Right lobe of liver (tissue), 6 donors: ENCODE measurements around the gene MS4A14. TPM values are rescaled to one million over a fixed set of nuclear protein-coding genes. Genes with fewer than 3 reads are reported as not detected.
A peak's percentile ranks its signal among the peaks of the same experiment; 100 is the strongest.

Experiments
- ATAC-seq, 4 donors: fragments of 200-7000 bp; cut with Tn5 transposase; one replicate each; pipeline ENCODE4 v1.9.1; 2020; ENCODE audit warnings: mild to moderate bottlenecking in 4 of 4, moderate library complexity in 4 of 4
- DNase-seq, 3 donors: peaks; one replicate each; pipeline ENCODE4 v3.0.0-alpha.2; 2020
- H3K27ac ChIP-seq, 3 donors: fragments of 200-600 bp; one replicate each; pipeline ENCODE4 v1.8.0; 2022
- H3K27me3 ChIP-seq, 2 donors: fragments of 200-600 bp; one replicate each; pipeline ENCODE4 v1.8.0; 2022
- H3K36me3 ChIP-seq, 4 donors: fragments of 200-600 bp; sonication (generic) in 1 of 4; one replicate each; pipeline versions ENCODE4 v1.5.1 to v1.8.0; 2017 to 2022; ENCODE audit warnings: control low read depth in 1 of 4
- H3K4me1 ChIP-seq, 4 donors: fragments of 200-600 bp; sonication (generic) in 1 of 4; one replicate each; pipeline versions ENCODE4 v1.5.1 to v1.8.0; 2017 to 2022; ENCODE audit warnings: control low read depth in 1 of 4
- H3K4me3 ChIP-seq, 3 donors: fragments of 200-600 bp; one replicate each; pipeline ENCODE4 v1.8.0; 2022
- H3K9me3 ChIP-seq, 4 donors: fragments of 200-600 bp; sonication (generic) in 1 of 4; one replicate each; pipeline versions ENCODE4 v1.5.1 to v1.8.0; 2017 to 2022; ENCODE audit warnings: control low read depth in 1 of 4
- POLR2A ChIP-seq: fragments of 450-650 bp; IDR thresholded peaks from one replicate; pipeline ENCODE4 v1.6.1; 2017; ENCODE audit warnings: antibody characterized with exemption, mild to moderate bottlenecking
- WGBS: methylation state at CpG from one replicate; pipeline ENCODE4 v1.1.6; 2018; ENCODE audit warnings: low coverage, low lambda C conversion rate; ENCODE audit not compliant: insufficient coverage; ENCODE audit errors: missing lambda C conversion rate; 5-methylcytosine and 5-hydroxymethylcytosine counted together
- intact Hi-C, 2 donors: fragments of 100-400 bp; cut with DNase I; formaldehyde crosslinking; loops; one replicate each; pipeline versions ENCODE4 v1.11.2 to v1.14.1; 2022
- total RNA-seq, 6 experiments: library from RNA; depleted of rRNA in 2 of 6; stranded (reverse); fragments of >200 nt in 2 of 6; fragmentation: NEBNext Ultra II Directional in 3 of 6; extraction: Animal tissue kit (Norgen Biotek cat#: 25700) in 3 of 6; gene quantifications; one replicate each; pipeline versions ENCODE4 v1.1.0 to v1.2.4, GENCODE V29; 2016 to 2023
- TF ChIP-seq, protein P1 (sequence below), 4 donors: fragments of 200-600 bp in 3 of 4; fragments of 450-650 bp in 1 of 4; IDR thresholded peaks; one replicate each; pipeline versions ENCODE4 v1.5.1 to v1.8.0; 2016 to 2022; ENCODE audit warnings: antibody characterized with exemption in 4 of 4, mild to moderate bottlenecking in 2 of 4
- donor health status: DM: no; HTN: yes; CAD: no.
- donor health status: DM: no; HTN: no; CAD: no.
- donor health status: DM: no; HTN: no; CAD: no.
- donor health status: DM: no; HTN: yes; CAD: no.
- donor health status: DM: no; HTN: yes; CAD: no.

The MS4A14 gene
- total RNA-seq, 6 experiments from 2014 or later = 0.53 to 0.98 (median 0.88) TPM

DNA sequence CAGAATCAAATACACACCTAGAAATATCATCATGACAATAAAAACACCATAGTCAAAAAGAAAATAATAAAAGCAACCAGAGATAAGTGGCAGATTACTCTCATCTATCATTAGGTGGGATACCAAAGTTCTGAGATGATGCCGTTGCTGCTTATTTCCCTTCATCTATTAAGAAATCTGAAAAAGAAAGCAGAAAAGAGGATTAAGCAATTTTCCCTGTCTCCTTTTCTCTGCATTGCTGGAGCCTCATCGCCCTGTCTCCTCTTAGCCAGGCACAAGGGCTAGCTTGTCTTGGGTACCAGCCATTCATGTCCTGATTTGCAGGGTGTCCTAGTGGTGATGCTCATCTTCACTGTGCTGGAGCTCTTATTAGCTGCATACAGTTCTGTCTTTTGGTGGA lies 3.9 kb upstream of the MS4A14 start:
- WGBS = 38% methylated on average over 2 of the region's 2 CpGs
- no peaks in the 10 kb centered on the region for H3K9me3 ChIP-seq
- no peaks in the 10 kb centered on the region for H3K27me3 ChIP-seq
- H3K27ac ChIP-seq = no peak overlapping the region
- no peak overlapping the region for H3K4me3 ChIP-seq
- no peak for TF ChIP-seq POLR2A
- TF ChIP-seq, protein P1, sequence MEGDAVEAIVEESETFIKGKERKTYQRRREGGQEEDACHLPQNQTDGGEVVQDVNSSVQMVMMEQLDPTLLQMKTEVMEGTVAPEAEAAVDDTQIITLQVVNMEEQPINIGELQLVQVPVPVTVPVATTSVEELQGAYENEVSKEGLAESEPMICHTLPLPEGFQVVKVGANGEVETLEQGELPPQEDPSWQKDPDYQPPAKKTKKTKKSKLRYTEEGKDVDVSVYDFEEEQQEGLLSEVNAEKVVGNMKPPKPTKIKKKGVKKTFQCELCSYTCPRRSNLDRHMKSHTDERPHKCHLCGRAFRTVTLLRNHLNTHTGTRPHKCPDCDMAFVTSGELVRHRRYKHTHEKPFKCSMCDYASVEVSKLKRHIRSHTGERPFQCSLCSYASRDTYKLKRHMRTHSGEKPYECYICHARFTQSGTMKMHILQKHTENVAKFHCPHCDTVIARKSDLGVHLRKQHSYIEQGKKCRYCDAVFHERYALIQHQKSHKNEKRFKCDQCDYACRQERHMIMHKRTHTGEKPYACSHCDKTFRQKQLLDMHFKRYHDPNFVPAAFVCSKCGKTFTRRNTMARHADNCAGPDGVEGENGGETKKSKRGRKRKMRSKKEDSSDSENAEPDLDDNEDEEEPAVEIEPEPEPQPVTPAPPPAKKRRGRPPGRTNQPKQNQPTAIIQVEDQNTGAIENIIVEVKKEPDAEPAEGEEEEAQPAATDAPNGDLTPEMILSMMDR (IDR thresholded peaks at IDR 0.05) = no peak
- intact Hi-C loops = no loop called here
- no peaks in the 10 kb centered on the region for H3K4me1 ChIP-seq
- H3K36me3 ChIP-seq = no peaks in the 10 kb centered on the region
- ATAC-seq = no peak
- no peak for DNase-seq

DNA sequence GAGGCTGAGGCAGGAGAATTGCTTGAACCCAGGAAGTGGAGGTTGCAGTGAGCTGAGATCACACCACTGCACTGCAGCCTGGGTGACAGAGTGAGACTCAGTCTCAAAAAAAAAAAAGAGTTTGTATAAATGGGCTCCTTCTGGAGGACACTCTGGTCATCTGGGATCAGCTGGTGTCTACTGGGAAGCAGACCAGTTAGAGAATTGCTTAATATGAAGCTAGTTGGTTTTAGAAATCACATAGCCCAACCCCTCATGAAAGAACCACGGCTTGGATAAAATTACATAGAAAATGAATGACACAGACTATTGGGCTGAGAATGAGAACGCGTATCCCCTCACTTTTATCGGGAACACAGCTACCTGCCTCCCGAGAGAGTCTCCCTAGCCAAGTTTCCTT lies 3.2 kb upstream of the MS4A14 start:
- no peak for ATAC-seq
- WGBS = 69% methylated on average over 5 of the region's 5 CpGs
- no peaks in the 10 kb centered on the region for H3K4me1 ChIP-seq

DNA sequence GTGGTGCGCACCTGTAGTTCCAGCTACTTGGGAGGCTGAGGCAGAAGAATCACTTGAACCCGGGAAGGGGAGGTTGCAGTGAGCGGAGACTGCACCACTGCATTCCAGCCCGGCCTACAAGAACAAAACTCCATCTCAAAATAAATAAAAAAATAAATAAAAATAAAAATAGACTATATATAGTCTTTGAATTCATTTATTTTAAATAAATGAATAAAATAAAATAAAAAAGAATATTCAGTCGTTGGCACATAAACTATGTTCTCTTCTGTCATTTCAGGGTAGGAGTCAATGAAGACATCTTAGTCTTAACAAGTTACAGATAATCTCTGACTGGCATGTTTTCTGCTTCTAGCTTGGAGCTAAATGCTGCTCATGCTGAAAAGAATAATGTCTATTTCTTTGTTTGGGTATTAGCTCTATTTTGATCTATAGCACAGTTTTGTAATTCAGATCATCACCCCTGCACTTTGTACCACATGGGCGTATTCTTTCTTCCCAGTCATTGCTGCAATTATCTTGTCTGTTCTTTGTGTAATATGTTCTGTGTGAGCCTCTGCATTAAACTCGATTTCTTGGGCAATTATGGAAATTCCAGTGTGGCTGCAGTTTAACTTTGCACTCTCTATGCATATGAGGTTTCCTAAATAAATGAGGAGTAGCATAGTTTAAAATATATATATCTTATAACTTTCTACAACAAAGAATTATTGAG lies 1.4 kb upstream of the MS4A14 start:
- H3K27me3 ChIP-seq = no peaks in the 10 kb centered on the region
- H3K4me1 ChIP-seq = no peaks in the 10 kb centered on the region
- H3K36me3 ChIP-seq = no peaks in the 10 kb centered on the region
- no peak for TF ChIP-seq POLR2A
- TF ChIP-seq, protein P1 (IDR thresholded peaks at IDR 0.05) = no peak
- no peak overlapping the region for H3K4me3 ChIP-seq
- no peak overlapping the region for H3K27ac ChIP-seq
- DNase-seq (no peak), ATAC-seq (no peak)
- H3K9me3 ChIP-seq = no peaks in the 10 kb centered on the region
- intact Hi-C loops = no loop called here
- WGBS = 56% methylated on average over 7 of the region's 7 CpGs

More for the DNA sequence above, 3.2 kb upstream of the MS4A14 start:
- no peak for DNase-seq
- intact Hi-C loops = no loop called here
- TF ChIP-seq POLR2A = no peak
- TF ChIP-seq, protein P1 (IDR thresholded peaks at IDR 0.05) = no peak
- Histone ChIP-seq H3K36me3 (no peaks in the 10 kb centered on the region), H3K9me3 (no peaks in the 10 kb centered on the region), H3K4me3 (no peak overlapping the region), H3K27ac (no peak overlapping the region), H3K27me3 (no peaks in the 10 kb centered on the region)

DNA sequence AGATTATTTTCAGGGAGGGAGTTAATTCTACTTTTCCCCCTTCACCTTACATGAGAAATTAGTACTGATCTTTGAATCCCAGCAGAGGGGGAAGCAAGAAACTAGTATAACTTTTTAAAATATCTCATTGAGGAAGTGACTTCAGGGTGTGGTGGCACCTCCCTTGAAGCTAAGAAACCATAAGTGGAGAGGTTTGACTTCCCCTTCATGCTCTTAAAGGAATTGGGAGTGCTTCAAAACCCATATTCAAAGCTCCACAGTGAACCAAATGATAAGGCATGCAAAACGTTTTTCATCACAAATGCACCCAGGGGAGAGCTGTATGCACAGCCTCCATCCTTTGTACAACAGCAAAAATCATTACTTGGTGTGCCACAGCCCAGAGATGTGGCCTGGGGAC lies 540 bp downstream of the MS4A14 start:
- no peaks in the 10 kb centered on the region for H3K36me3 ChIP-seq
- H3K9me3 ChIP-seq = no peaks in the 10 kb centered on the region
- WGBS = 0% methylated on average over 1 of the region's 1 CpG
- H3K4me3 ChIP-seq = no peak overlapping the region
- intact Hi-C loops = no loop called here
- H3K27me3 ChIP-seq = no peaks in the 10 kb centered on the region
- TF ChIP-seq, protein P1 (IDR thresholded peaks at IDR 0.05) = no peak
- TF ChIP-seq POLR2A = no peak
- ATAC-seq (peak; percentile 27 to 53 (median 39)), DNase-seq (no peak)
- no peaks in the 10 kb centered on the region for H3K4me1 ChIP-seq
- H3K27ac ChIP-seq = no peak overlapping the region
